ENCODE measurements around the gene PDLIM5. TPM values are rescaled to one million over a fixed set of nuclear protein-coding genes. Genes with fewer than 3 reads are reported as not detected.
"Not testable (repeated sequence)": the region's sequence is repeated elsewhere in the genome, so short reads cannot be mapped to it uniquely, and the experiment has no call there.

The PDLIM5 gene
- total RNA-seq, 2 donors from 2014 or later, result 115 to 228 TPM

- no peaks in the 10 kb centered on the region for H3K9me3 ChIP-seq
- intact Hi-C loops (cut with DNase I), result no loop called here
Measured at GRCh38 chr4:94653095-94653649, 201.4 kb downstream of the PDLIM5 start.

GRCh38 chr4:94653984-94654609 is 202.4 kb downstream of the PDLIM5 start:
- Histone ChIP-seq H3K27me3 (replicated peaks; ENCODE audit: insufficient read depth) (no peaks in the 10 kb centered on the region), H3K36me3 (no peaks in the 10 kb centered on the region), H3K4me1 (replicated peaks) (peaks cover 5% of the 10 kb centered on the region), H3K4me3 (no peak overlapping the region), H3K27ac (peak overlapping the region; percentile 68 to 81), H3K9me3 (no peaks in the 10 kb centered on the region)
- no peak for DNase-seq (ENCODE audit: low spot score)
- no peak for TF ChIP-seq POLR2AphosphoS5 (IDR thresholded peaks at IDR 0.05)
- TF ChIP-seq POLR2A (IDR thresholded peaks at IDR 0.05), result no peak
- TF ChIP-seq CTCF (IDR thresholded peaks at IDR 0.05), result no peak
- intact Hi-C loops (cut with DNase I), result no loop called here
- WGBS, result 76% methylated on average over 3 of the region's 3 CpGs

More at GRCh38 chr4:94653095-94653649, 201.4 kb downstream of the PDLIM5 start:
- no peaks in the 10 kb centered on the region for H3K36me3 ChIP-seq
- TF ChIP-seq POLR2AphosphoS5 (IDR thresholded peaks at IDR 0.05) (peak; percentile 45), POLR2A (IDR thresholded peaks at IDR 0.05) (no peak)
- H3K27ac ChIP-seq, result peak overlapping the region; percentile 68 to 81
- peaks cover 5% of the 10 kb centered on the region for H3K4me1 ChIP-seq (replicated peaks)
- 52% methylated on average over 3 of the region's 3 CpGs for WGBS
- no peak for DNase-seq (ENCODE audit: low spot score)
- H3K27me3 ChIP-seq (replicated peaks; ENCODE audit: insufficient read depth), result no peaks in the 10 kb centered on the region
- H3K4me3 ChIP-seq, result no peak overlapping the region

- no peak for DNase-seq (ENCODE audit: low spot score)
- TF ChIP-seq POLR2A (IDR thresholded peaks at IDR 0.05) (no peak), POLR2AphosphoS5 (IDR thresholded peaks at IDR 0.05) (no peak), CTCF (IDR thresholded peaks at IDR 0.05) (no peak)
- Histone ChIP-seq H3K9me3 (no peaks in the 10 kb centered on the region), H3K4me1 (replicated peaks) (peaks cover 5% of the 10 kb centered on the region), H3K36me3 (no peaks in the 10 kb centered on the region), H3K27ac (peak overlapping the region; percentile 68 to 81), H3K4me3 (no peak overlapping the region), H3K27me3 (replicated peaks; ENCODE audit: insufficient read depth) (no peaks in the 10 kb centered on the region)
- intact Hi-C loops (cut with DNase I), result no loop called here
- WGBS, result 81% methylated on average over 3 of the region's 3 CpGs
Measured at GRCh38 chr4:94654714-94655113, 203.0 kb downstream of the PDLIM5 start.

- WGBS, result 88% methylated on average over 3 of the region's 3 CpGs
- Histone ChIP-seq H3K4me3 (no peak overlapping the region), H3K27ac (peak overlapping the region in 1 of 2 donors; percentile 46), H3K27me3 (replicated peaks; ENCODE audit: insufficient read depth) (no peaks in the 10 kb centered on the region), H3K4me1 (replicated peaks) (no peaks in the 10 kb centered on the region), H3K9me3 (no peaks in the 10 kb centered on the region), H3K36me3 (no peaks in the 10 kb centered on the region)
- intact Hi-C loops (cut with DNase I), result no loop called here
- DNase-seq (ENCODE audit: low spot score), result no peak
- no peak for TF ChIP-seq POLR2A (IDR thresholded peaks at IDR 0.05)
- TF ChIP-seq CTCF (IDR thresholded peaks at IDR 0.05), result no peak
- no peak for TF ChIP-seq POLR2AphosphoS5 (IDR thresholded peaks at IDR 0.05)
Measured at GRCh38 chr4:94660614-94661013, 208.9 kb downstream of the PDLIM5 start.

- DNase-seq (ENCODE audit: low spot score); H3K9me3 ChIP-seq; H3K4me1 ChIP-seq (replicated peaks); H3K27me3 ChIP-seq (replicated peaks; ENCODE audit: insufficient read depth); intact Hi-C loops (cut with DNase I); H3K36me3 ChIP-seq; H3K4me3 ChIP-seq: not testable (repeated sequence)
- WGBS, result 91% methylated on average over 5 of the region's 5 CpGs
- peak overlapping the region in 1 of 2 donors; percentile 92 for H3K27ac ChIP-seq
Measured at GRCh38 chr4:94665021-94665420, 213.3 kb downstream of the PDLIM5 start.

Data from prostate gland (tissue), 2 donors.